Testis (tissue), 3 donors: Measurements from ENCODE around the gene KIF6. TPM values are rescaled to one million over a fixed set of nuclear protein-coding genes. Genes with fewer than 3 reads are reported as not detected.

Experiments
- DNase-seq: peaks from one replicate; pipeline ENCODE4 v3.0.0-alpha.2; 2019
- H3K27ac ChIP-seq, 2 donors: fragments of 200-600 bp; sonication (generic); one replicate each; pipeline ENCODE4 v1.5.1; 2019
- H3K27me3 ChIP-seq: fragments of 200-600 bp; sonication (generic); one replicate; pipeline ENCODE4 v1.5.1; 2019
- H3K36me3 ChIP-seq: fragments of 200-600 bp; sonication (generic); one replicate; pipeline ENCODE4 v1.5.1; 2017; ENCODE audit warnings: low read depth; ENCODE audit errors: missing control alignments
- H3K4me1 ChIP-seq: fragments of 200-600 bp; sonication (generic); one replicate; pipeline ENCODE4 v1.5.1; 2019
- H3K4me3 ChIP-seq, 2 donors: fragments of 200-600 bp; sonication (generic); one replicate each; pipeline ENCODE4 v1.5.1; 2017 to 2019
- H3K9me3 ChIP-seq: fragments of 200-600 bp; sonication (generic); one replicate; pipeline ENCODE4 v1.5.1; 2017
- POLR2A ChIP-seq: fragments of 450-650 bp; IDR thresholded peaks from one replicate; pipeline ENCODE4 v1.6.1; 2017; ENCODE audit warnings: antibody characterized with exemption, mild to moderate bottlenecking, moderate library complexity
- WGBS, 2 donors: methylation state at CpG; one replicate each; pipeline ENCODE4 v1.1.5; 2018; 5-methylcytosine and 5-hydroxymethylcytosine counted together
- intact Hi-C: fragments of 100-400 bp; cut with DNase I; formaldehyde crosslinking; loops from one replicate; pipeline ENCODE4 v1.15.1; 2023; ENCODE audit warnings: low total_unique reads
- polyA plus RNA-seq: library from polyadenylated mRNA; stranded (reverse); fragments of 350-450 nt; fragmentation: Illumina TruSeq; extraction: RNeasy Lipid Tissue Mini Kit (QIAGEN cat#74804); gene quantifications from one replicate; pipeline ENCODE4 v1.2.3, GENCODE V29; 2014; ENCODE audit warnings: low read depth, low replicate concordance; ENCODE audit not compliant: insufficient read depth
- total RNA-seq, 2 donors: library from RNA; depleted of rRNA; stranded (reverse); fragments of >200 nt; gene quantifications; one replicate each; pipeline ENCODE4 v1.2.3, GENCODE V29; 2016
- TF ChIP-seq, protein P1 (sequence below), 3 experiments: fragments of 450-650 bp in 2 of 3; fragments of 200-600 bp in 1 of 3; sonication (generic) in 1 of 3; IDR thresholded peaks; one replicate each; pipeline ENCODE4 v1.5.1; 2016 to 2019; ENCODE audit warnings: antibody characterized with exemption in 3 of 3, mild to moderate bottlenecking in 2 of 3, moderate library complexity in 1 of 3

KIF6 gene
- total and polyA plus RNA-seq, 3 donors from 2014 or later = 4.2 to 12.0 (median 6.3) TPM

DNA sequence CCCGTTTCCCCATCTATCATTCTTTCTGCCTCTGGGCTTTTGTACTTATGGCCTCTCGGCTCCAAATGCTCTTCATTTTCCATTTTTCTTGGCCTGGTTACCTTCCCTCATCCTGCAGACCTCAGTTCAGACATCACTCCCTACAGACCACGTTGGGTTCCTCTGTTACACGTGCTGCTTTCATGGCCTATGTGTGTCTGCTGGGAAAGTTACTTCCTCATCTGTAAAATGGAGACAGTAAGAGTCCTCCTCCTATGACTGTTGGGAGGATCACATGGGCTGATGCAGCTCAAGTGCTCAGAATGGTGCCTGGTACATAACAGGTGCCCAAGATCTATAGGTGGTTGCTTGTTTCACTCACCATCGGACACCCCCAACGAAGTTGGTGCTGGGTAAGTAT is 424.5 kb downstream of the KIF6 start:
- Histone ChIP-seq H3K27ac (no peak overlapping the region), H3K36me3 (no peaks in the 10 kb centered on the region), H3K4me1 (no peaks in the 10 kb centered on the region), H3K9me3 (no peaks in the 10 kb centered on the region), H3K27me3 (no peaks in the 10 kb centered on the region), H3K4me3 (no peak overlapping the region)
- DNase-seq = no peak
- intact Hi-C loops = loop anchor here (5.0 kb wide), 1 partner anchor 133 kb away; no protein-coding TSS in a partner anchor
- 84 to 88% methylated on average over 6 of the region's 6 CpGs for whole genome bisulfite sequencing, 2 donors
- TF ChIP-seq POLR2A = no peak
- TF ChIP-seq, protein P1, sequence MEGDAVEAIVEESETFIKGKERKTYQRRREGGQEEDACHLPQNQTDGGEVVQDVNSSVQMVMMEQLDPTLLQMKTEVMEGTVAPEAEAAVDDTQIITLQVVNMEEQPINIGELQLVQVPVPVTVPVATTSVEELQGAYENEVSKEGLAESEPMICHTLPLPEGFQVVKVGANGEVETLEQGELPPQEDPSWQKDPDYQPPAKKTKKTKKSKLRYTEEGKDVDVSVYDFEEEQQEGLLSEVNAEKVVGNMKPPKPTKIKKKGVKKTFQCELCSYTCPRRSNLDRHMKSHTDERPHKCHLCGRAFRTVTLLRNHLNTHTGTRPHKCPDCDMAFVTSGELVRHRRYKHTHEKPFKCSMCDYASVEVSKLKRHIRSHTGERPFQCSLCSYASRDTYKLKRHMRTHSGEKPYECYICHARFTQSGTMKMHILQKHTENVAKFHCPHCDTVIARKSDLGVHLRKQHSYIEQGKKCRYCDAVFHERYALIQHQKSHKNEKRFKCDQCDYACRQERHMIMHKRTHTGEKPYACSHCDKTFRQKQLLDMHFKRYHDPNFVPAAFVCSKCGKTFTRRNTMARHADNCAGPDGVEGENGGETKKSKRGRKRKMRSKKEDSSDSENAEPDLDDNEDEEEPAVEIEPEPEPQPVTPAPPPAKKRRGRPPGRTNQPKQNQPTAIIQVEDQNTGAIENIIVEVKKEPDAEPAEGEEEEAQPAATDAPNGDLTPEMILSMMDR (IDR thresholded peaks at IDR 0.05) = no peak

DNA sequence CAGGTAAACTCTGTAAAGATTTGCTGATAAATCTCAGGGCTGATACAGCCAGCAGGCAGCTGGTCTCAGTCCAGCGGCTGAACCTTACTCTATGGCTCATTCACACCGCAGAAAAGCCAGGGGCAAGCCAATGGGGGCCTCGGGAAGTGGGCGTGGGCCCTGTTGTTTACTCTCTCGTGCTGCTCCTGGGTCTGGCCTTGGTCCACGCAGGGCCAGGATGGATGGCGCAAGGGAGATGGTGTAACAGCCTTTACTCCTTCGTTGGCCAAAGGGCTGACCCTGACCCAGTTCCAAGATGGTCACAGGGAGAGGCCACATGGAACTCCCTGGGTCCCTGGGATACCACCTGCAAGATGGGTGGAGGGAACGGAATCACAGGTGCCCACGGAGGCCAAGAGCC is 427.1 kb downstream of the KIF6 start:
- no peaks in the 10 kb centered on the region for H3K9me3 ChIP-seq
- intact Hi-C loops = no loop called here
- H3K4me3 ChIP-seq = no peak overlapping the region
- no peaks in the 10 kb centered on the region for H3K27me3 ChIP-seq
- no peaks in the 10 kb centered on the region for H3K36me3 ChIP-seq
- no peak for DNase-seq
- WGBS, 2 donors = 82 to 86% methylated on average over 6 to 10 of the region's 10 CpGs
- no peaks in the 10 kb centered on the region for H3K4me1 ChIP-seq
- H3K27ac ChIP-seq = no peak overlapping the region
- no peak for TF ChIP-seq POLR2A
- TF ChIP-seq, protein P1 (IDR thresholded peaks at IDR 0.05) = no peak

DNA sequence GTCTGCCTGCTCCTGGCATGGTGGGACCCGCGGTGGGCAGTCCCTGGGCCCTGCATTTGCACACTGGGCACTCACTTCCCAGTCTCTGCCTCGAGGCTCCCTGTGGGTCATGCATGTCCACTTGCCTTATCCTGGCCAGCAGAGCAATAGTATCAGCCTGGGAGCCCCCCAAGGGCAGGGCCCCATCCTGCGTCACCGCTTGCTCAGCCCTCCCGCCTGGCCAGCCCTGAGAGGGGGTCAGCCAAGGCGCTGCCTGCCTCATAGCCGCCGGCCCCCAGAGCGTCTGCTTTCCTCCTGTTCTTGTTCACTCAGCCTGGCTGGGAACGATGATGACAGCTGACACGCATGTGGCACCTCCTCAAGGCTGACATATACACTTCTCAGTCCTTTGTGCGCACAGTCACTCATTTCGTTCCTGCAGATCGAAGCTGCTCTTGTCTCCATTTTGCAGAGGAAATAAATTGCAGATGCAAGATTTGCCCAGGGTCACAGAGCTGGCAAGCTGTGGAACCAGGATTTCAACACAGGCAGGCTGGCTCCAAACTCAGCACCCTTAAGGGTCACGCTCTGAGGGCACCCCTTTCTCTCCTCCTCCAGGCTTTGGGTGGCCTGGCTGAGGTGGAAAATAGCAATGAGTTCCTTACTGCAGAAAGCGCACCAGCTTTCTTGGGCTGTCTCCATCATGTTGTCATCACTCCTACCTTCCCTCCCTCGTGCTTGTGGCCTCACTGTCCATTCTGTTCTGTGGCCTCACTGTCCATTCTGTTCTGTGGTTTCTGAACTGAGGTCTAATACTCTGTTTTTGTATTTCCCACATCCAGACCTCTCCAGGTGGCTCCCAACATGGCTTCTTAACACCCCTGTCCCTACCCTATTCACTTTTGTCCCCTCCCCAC is 428.2 kb downstream of the KIF6 start:
- no peak overlapping the region for H3K4me3 ChIP-seq
- intact Hi-C loops = no loop called here
- H3K4me1 ChIP-seq = no peaks in the 10 kb centered on the region
- no peaks in the 10 kb centered on the region for H3K36me3 ChIP-seq
- H3K27ac ChIP-seq = no peak overlapping the region
- no peaks in the 10 kb centered on the region for H3K9me3 ChIP-seq
- H3K27me3 ChIP-seq = no peaks in the 10 kb centered on the region
- 59 to 72% methylated on average over 15 to 18 of the region's 18 CpGs for WGBS, 2 donors
- peak; percentile 22 for DNase-seq
- TF ChIP-seq POLR2A = no peak
- TF ChIP-seq, protein P1 (IDR thresholded peaks at IDR 0.05) = no peak

DNA sequence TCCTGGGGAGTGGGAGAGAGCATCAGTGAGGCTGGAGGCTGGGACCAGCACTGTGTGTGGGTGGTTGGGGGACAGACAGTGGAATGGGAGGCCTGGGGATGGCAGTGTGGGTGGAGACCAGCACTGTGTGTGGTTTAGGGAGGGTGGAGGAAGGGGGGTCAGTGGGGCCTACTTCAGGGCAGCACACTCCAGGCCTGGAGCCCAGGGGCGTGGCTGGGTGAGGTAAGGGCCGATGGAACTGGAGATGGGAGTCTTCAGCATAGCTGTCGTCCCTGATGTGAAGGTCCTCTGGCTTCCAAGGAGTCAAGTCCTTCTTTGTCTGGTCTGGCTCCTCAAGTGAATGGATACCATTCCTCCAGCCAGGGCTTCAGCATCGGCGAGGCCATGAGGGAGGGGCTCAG is 429.6 kb downstream of the KIF6 start:
- H3K4me1 ChIP-seq = no peaks in the 10 kb centered on the region
- no peak overlapping the region for H3K27ac ChIP-seq
- 61 to 81% methylated on average over 5 of the region's 5 CpGs for WGBS, 2 donors
- no peak overlapping the region for H3K4me3 ChIP-seq
- no peaks in the 10 kb centered on the region for H3K27me3 ChIP-seq
- TF ChIP-seq POLR2A = no peak
- TF ChIP-seq, protein P1 (IDR thresholded peaks at IDR 0.05) = no peak
- H3K36me3 ChIP-seq = no peaks in the 10 kb centered on the region
- no peak for DNase-seq
- H3K9me3 ChIP-seq = no peaks in the 10 kb centered on the region
- intact Hi-C loops = no loop called here
